Keratinocyte (primary cell): Measurements from ENCODE around the gene MOCS2. TPM values are rescaled to one million over a fixed set of nuclear protein-coding genes. Genes with fewer than 3 reads are reported as not detected.

Experiments used
- DNase-seq: peaks from one replicate; pipeline ENCODE4 v3.0.0-alpha.2; 2011; ENCODE audit warnings: low read depth, missing footprints, low spot score
- FAIRE-seq: peaks from 2 replicates; lab custom pipeline; 2011; peaks lifted over from hg19 to GRCh38; lab: Jason Lieb, UNC
- H2AFZ ChIP-seq: 2 replicates; pipeline ENCODE4 v1.6.0; 2012; ENCODE audit warnings: low read length, control low read depth, inconsistent platforms; ENCODE audit not compliant: control insufficient read depth
- H3K27ac ChIP-seq: 2 replicates; pipeline ENCODE4 v1.5.1; 2011; ENCODE audit warnings: low read length; ENCODE audit not compliant: control insufficient read depth, insufficient read depth
- H3K27me3 ChIP-seq: 3 replicates; pipeline ENCODE4 v1.6.0; 2011; ENCODE audit warnings: low read length; ENCODE audit not compliant: control insufficient read depth, insufficient read depth; ENCODE audit errors: extremely low read depth
- H3K36me3 ChIP-seq, 2 experiments: 2 replicates in 1 of 2; 3 replicates in 1 of 2; pipeline ENCODE4 v1.5.1; 2011; ENCODE audit warnings: low read length in 2 of 2, mild to moderate bottlenecking in 1 of 2; ENCODE audit not compliant: control insufficient read depth in 2 of 2, insufficient read depth in 2 of 2; ENCODE audit errors: extremely low read depth in 1 of 2
- H3K4me1 ChIP-seq: 3 replicates; pipeline ENCODE4 v1.5.1; 2011; ENCODE audit warnings: low read length; ENCODE audit not compliant: control insufficient read depth, insufficient read depth; ENCODE audit errors: extremely low read depth
- H3K4me2 ChIP-seq: 3 replicates; pipeline ENCODE4 v1.6.0; 2011; ENCODE audit warnings: low read depth, low read length; ENCODE audit not compliant: control insufficient read depth, insufficient read depth; ENCODE audit errors: extremely low read depth
- H3K4me3 ChIP-seq, 3 experiments: fragments of 200-600 bp in 1 of 3; sonication (generic) in 1 of 3; 2 replicates in 2 of 3; 3 replicates in 1 of 3; pipeline ENCODE4 v1.5.1; 2011 to 2016; ENCODE audit warnings: low read length in 3 of 3, mild to moderate bottlenecking in 3 of 3, control low read depth in 2 of 3, inconsistent platforms in 1 of 3, low read depth in 1 of 3, mixed read lengths in 1 of 3, mixed run types in 1 of 3, moderate library complexity in 1 of 3; ENCODE audit not compliant: control insufficient read depth in 2 of 3, insufficient read depth in 2 of 3; ENCODE audit errors: extremely low read depth in 1 of 3
- H3K79me2 ChIP-seq: 2 replicates; pipeline ENCODE4 v1.6.0; 2012; ENCODE audit warnings: low read length; ENCODE audit not compliant: control insufficient read depth, insufficient read depth
- H3K9ac ChIP-seq: 3 replicates; pipeline ENCODE4 v1.6.0; 2011; ENCODE audit warnings: low read length; ENCODE audit not compliant: control insufficient read depth, insufficient read depth; ENCODE audit errors: extremely low read depth
- H3K9me1 ChIP-seq: 3 replicates; pipeline ENCODE4 v1.6.0; 2011; ENCODE audit warnings: low read length; ENCODE audit not compliant: control insufficient read depth, insufficient read depth; ENCODE audit errors: extremely low read depth
- H3K9me3 ChIP-seq: 2 replicates; pipeline ENCODE4 v1.5.1; 2012; ENCODE audit warnings: low read depth, low read length; ENCODE audit not compliant: control insufficient read depth
- H4K20me1 ChIP-seq: 3 replicates; pipeline ENCODE4 v1.6.0; 2011; ENCODE audit warnings: low read length; ENCODE audit not compliant: control insufficient read depth, insufficient read depth; ENCODE audit errors: extremely low read depth
- EZH2 ChIP-seq: IDR thresholded peaks from one replicate; pipeline ENCODE4 v1.6.1; 2012; ENCODE audit warnings: inconsistent platforms, mild to moderate bottlenecking, low read length, moderate library complexity
- dilution Hi-C: fragments of 300-500 bp; cut with MboI; formaldehyde crosslinking; loops from one replicate; pipeline ENCODE4 v1.7.0; 2020; ENCODE audit warnings: low sequenced_read_pairs; ENCODE audit not compliant: extremely low pct_ligation_motif_present
- polyA plus RNA-seq, 5 experiments: library from polyadenylated mRNA; depleted of rRNA in 3 of 5; stranded (reverse) in 3 of 5; stranded (forward) in 1 of 5; unstranded in 1 of 5; fragments of >200 nt; gene quantifications; 1 replicate in 1 of 5; 2 replicates in 3 of 5; 3 replicates in 1 of 5; pipeline versions ENCODE4 v1.2.1 to v1.2.3, GENCODE V29; 2011 to 2012; ENCODE audit warnings: missing spikeins in 2 of 5, low read depth in 1 of 5, low replicate concordance in 1 of 5
- TF ChIP-seq, protein P1 (sequence below), 3 experiments: IDR thresholded peaks in 1 of 3; conservative IDR thresholded peaks in 1 of 3; optimal IDR thresholded peaks in 1 of 3; 2 replicates in 2 of 3; 3 replicates in 1 of 3; pipeline versions ENCODE3 to v1.5.1; 2011; ENCODE audit warnings: low read length in 3 of 3, mild to moderate bottlenecking in 3 of 3, moderate library complexity in 2 of 3, control low read depth in 1 of 3, inconsistent platforms in 1 of 3; ENCODE audit not compliant: insufficient read depth in 2 of 3; ENCODE audit errors: extremely low read depth in 1 of 3

The MOCS2 gene
- polyA plus RNA-seq, 1 donor (not counting 4 experiments of a cell fraction or from before 2014, with no cell fraction given): 54.3 TPM

DNA sequence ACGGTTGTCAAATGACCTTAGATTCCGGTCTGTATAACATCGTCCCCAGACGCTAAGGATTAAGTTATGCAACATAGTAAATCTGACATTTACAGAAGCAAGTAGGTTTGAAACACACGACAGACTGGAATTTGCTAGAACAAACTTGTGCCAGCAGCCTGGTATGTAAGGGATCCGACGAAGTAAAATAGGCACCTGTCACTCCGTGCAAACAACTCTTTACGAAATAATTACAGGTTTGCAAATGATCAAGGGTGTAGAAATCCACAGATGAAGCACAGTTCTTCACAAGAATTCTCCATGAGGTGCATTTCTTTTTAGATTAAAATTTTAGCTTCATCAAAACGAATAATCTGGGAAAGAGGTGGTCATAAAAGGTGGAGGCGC, 508 bp downstream of the MOCS2 start:
- Histone ChIP-seq H3K9me3 (no peaks in the 10 kb centered on the region), H3K4me1 (peaks cover 6% of the 10 kb centered on the region), H3K9me1 (peaks cover 3% of the 10 kb centered on the region), H3K36me3 (peaks cover 1 to 11% of the 10 kb centered on the region in 2 experiments), H3K27me3 (no peaks in the 10 kb centered on the region), H3K4me2 (peak overlapping the region; percentile 95), H2AFZ (peak overlapping the region; percentile 28), H3K4me3 (peak overlapping the region; percentile 68 to 87 (median 78)), H3K79me2 (peaks cover 35% of the 10 kb centered on the region), H4K20me1 (no peaks in the 10 kb centered on the region), H3K9ac (peak overlapping the region; percentile 82), H3K27ac (peak overlapping the region; percentile 70)
- peak; percentile 34 for FAIRE-seq
- dilution Hi-C loops: no loop called here
- DNase-seq: no peak
- no peak for TF ChIP-seq EZH2
- TF ChIP-seq, protein P1, sequence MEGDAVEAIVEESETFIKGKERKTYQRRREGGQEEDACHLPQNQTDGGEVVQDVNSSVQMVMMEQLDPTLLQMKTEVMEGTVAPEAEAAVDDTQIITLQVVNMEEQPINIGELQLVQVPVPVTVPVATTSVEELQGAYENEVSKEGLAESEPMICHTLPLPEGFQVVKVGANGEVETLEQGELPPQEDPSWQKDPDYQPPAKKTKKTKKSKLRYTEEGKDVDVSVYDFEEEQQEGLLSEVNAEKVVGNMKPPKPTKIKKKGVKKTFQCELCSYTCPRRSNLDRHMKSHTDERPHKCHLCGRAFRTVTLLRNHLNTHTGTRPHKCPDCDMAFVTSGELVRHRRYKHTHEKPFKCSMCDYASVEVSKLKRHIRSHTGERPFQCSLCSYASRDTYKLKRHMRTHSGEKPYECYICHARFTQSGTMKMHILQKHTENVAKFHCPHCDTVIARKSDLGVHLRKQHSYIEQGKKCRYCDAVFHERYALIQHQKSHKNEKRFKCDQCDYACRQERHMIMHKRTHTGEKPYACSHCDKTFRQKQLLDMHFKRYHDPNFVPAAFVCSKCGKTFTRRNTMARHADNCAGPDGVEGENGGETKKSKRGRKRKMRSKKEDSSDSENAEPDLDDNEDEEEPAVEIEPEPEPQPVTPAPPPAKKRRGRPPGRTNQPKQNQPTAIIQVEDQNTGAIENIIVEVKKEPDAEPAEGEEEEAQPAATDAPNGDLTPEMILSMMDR (optimal IDR thresholded peaks at IDR 0.05 in 1 of 3, IDR thresholded peaks at IDR 0.05 in 1 of 3, conservative IDR thresholded peaks at IDR 0.05 in 1 of 3; ENCODE audit: extremely low read depth in 1 of 3, insufficient read depth in 2 of 3, low read length in 3 of 3): no peak

DNA sequence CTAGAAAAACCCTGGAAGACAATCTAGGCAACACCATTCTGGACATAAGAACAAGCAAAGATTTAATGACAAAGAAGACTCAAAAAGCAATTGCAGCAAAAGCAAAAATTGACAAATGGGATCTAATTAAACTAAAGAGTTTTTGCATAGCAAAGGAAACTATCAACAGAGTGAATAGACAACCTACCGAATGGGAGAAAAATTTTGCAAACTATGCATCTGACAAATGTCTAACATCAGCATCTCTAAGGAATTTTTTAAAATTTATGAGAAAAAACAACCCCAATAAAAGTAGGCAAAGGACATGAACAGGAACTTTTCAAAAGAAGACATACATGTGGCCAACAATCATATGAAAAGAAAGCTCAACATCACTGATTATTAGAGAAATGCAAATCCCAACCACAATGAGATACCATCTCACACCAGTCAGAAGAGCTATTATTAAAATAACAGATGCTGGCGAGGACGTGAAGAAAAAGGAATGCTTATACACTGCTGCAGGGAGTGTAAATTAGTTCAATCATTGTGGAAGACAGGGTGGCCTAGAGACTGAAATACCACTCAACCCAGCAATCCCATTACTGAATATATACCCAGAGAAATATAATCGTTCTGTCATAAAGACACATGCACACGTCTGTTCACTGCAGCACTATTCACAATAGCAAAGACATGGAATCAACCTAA, 3.8 kb downstream of the MOCS2 start:
- peaks cover 2 to 11% of the 10 kb centered on the region in 2 experiments for H3K36me3 ChIP-seq

More for the DNA sequence above, 3.8 kb downstream of the MOCS2 start:
- no peaks in the 10 kb centered on the region for H4K20me1 ChIP-seq
- H3K9me1 ChIP-seq: peaks cover 2% of the 10 kb centered on the region
- FAIRE-seq: no peak
- H3K79me2 ChIP-seq: peaks cover 33% of the 10 kb centered on the region
- DNase-seq: no peak
- H3K9me3 ChIP-seq: no peaks in the 10 kb centered on the region
- H3K9ac ChIP-seq: no peak overlapping the region
- H3K27ac ChIP-seq: no peak overlapping the region
- peaks cover 3% of the 10 kb centered on the region for H3K4me1 ChIP-seq
- H3K27me3 ChIP-seq: no peaks in the 10 kb centered on the region
- TF ChIP-seq, protein P1 (optimal IDR thresholded peaks at IDR 0.05 in 1 of 3, IDR thresholded peaks at IDR 0.05 in 1 of 3, conservative IDR thresholded peaks at IDR 0.05 in 1 of 3; ENCODE audit: extremely low read depth in 1 of 3, insufficient read depth in 2 of 3, low read length in 3 of 3): no peak
- TF ChIP-seq EZH2: no peak
- no peak overlapping the region for H3K4me3 ChIP-seq
- dilution Hi-C loops: no loop called here
- H2AFZ ChIP-seq: no peak overlapping the region
- no peak overlapping the region for H3K4me2 ChIP-seq
